OCI-LY1 (cell line): Measurements from ENCODE around the gene ABCC11.

Experiments
- EZH2 ChIP-seq: fragments of 200-600 bp; sonication (generic), shearing (Covaris generic); IDR thresholded peaks from 2 replicates; pipeline ENCODE4 v1.8.0; 2017; ENCODE audit warnings: borderline replicate concordance, mixed run types, mild to moderate bottlenecking, antibody characterized with exemption, low read length, moderate library complexity, mixed read lengths
- TF ChIP-seq, protein P1 (sequence below): fragments of 200-600 bp; sonication (generic), shearing (Covaris generic); IDR thresholded peaks from 2 replicates; pipeline ENCODE4 v1.5.1; 2017; ENCODE audit warnings: mild to moderate bottlenecking, antibody characterized with exemption, low read length, moderate library complexity, mixed read lengths

- TF ChIP-seq, protein P1, sequence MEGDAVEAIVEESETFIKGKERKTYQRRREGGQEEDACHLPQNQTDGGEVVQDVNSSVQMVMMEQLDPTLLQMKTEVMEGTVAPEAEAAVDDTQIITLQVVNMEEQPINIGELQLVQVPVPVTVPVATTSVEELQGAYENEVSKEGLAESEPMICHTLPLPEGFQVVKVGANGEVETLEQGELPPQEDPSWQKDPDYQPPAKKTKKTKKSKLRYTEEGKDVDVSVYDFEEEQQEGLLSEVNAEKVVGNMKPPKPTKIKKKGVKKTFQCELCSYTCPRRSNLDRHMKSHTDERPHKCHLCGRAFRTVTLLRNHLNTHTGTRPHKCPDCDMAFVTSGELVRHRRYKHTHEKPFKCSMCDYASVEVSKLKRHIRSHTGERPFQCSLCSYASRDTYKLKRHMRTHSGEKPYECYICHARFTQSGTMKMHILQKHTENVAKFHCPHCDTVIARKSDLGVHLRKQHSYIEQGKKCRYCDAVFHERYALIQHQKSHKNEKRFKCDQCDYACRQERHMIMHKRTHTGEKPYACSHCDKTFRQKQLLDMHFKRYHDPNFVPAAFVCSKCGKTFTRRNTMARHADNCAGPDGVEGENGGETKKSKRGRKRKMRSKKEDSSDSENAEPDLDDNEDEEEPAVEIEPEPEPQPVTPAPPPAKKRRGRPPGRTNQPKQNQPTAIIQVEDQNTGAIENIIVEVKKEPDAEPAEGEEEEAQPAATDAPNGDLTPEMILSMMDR: no peak
- TF ChIP-seq EZH2: no peak
These were observed 52.3 kb downstream of the ABCC11 start for GRCh38 chr16:48194828-48195556.
